ENCODE measurements around the gene ARL14EPL.

Gene ARL14EPL

DNA sequence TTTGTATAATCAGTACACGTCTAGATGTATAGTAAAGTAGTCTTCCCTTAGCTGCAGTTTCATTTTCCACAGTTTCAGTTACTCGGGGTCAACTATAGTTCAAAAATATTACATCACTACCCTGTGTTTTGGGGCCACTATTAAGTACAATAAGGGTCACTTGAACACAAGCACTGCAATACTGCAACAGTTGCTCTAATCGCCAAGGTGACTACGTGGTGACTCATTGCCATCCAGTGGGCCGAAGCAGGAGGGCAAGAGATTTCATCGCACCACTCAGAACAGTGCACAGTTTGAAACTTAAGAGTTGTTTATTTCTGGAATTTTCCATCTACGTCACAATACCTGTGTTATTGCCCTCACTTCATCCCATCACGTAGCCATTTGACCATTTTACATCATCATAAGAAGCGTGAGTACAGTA, at the start of gene ARL14EPL:
TSS of gene ARL14EPL (plus strand) at position 379 of the 424 bp plus-strand sequence. CDS start 18,994 bp downstream, outside the sequence.
- Mint-ChIP-seq H3K4me3 (no peak within 1 kb of the TSS), H3K27ac (no peak within 1 kb of the TSS), H3K4me1 (ENCODE audit: low read depth) (no peaks in the 10 kb centered on the region), H3K27me3 (ENCODE audit: low read depth) (peaks cover 14% of the 10 kb centered on the region), H3K36me3 (ENCODE audit: low read depth) (no peaks in the 10 kb centered on the region), H3K9me3 (no peaks in the 10 kb centered on the region)
- no peak for DNase-seq (ENCODE audit: low spot score)

DNA sequence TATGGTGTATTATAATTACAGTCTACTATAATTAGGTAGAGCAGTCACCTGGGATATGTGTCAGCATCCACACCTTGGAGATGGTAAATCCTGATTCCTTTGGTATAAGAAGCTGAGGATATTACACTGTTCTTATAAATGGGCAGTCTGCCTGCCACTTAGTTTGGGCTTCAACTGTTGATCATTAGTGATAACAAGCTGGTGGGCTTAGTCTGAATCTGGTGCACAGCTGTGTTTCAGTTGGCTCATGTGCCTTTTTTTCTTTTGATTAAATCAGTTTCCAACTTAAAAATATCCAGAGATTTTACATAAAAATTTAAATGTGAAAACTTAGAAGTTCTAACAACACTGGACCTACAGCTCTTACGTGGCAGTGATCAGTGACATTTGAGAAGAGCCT, 48.8 kb upstream of the ARL14EPL start:
- Mint-ChIP-seq H3K36me3 (ENCODE audit: low read depth) (no peaks in the 10 kb centered on the region), H3K4me3 (no peak overlapping the region), H3K27me3 (ENCODE audit: low read depth) (peaks cover 8% of the 10 kb centered on the region), H3K27ac (no peak overlapping the region), H3K9me3 (no peaks in the 10 kb centered on the region), H3K4me1 (ENCODE audit: low read depth) (no peaks in the 10 kb centered on the region)
- DNase-seq (ENCODE audit: low spot score): no peak

DNA sequence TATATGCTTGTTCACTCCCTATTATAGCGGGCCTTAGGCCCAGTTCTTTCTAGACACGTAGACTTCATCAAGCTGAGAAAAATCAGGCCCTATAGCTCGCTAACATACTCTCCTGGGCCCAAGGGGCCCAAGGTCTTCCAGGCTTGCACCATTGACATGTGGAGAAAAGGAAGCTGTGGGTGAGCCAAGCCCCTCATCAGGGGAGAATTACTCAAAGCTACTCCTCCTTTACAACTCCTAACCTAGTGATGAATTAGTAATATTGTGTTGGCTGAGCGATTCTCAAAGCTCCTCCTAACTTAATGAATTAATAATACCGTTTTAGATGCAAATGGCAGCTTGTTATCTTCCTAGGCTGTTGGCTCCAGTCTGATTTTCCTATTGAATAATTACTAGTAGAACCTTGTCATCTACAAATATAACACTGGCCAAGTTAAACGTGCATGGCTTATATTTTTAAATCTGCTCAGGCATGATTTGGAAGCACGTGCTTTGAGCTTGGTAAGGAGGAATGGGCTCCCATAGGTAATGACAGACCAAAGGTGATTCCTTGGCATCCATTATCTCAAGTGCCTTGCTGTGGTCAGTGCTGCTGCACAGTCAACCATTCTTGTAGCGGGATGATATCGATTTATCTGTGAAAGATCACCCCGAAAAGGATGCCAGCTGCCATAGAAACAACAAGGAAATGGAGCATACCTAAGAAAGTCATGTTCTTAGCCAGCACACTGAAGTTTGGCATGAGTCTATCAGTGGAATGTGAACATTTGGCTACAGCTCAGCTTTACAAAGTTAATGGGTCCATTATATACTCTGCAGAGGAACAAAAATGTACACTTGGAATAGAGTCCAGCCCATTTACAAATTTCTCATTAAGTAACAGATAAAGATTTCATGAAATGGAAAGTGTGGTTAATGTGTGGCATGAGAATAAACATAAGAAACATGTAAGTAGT, 46.2 kb upstream of the ARL14EPL start:
- Mint-ChIP-seq H3K9me3 (no peaks in the 10 kb centered on the region), H3K36me3 (ENCODE audit: low read depth) (no peaks in the 10 kb centered on the region), H3K4me3 (no peak overlapping the region), H3K4me1 (ENCODE audit: low read depth) (no peaks in the 10 kb centered on the region), H3K27me3 (ENCODE audit: low read depth) (no peaks in the 10 kb centered on the region), H3K27ac (no peak overlapping the region)
- no peak for DNase-seq (ENCODE audit: low spot score)

DNA sequence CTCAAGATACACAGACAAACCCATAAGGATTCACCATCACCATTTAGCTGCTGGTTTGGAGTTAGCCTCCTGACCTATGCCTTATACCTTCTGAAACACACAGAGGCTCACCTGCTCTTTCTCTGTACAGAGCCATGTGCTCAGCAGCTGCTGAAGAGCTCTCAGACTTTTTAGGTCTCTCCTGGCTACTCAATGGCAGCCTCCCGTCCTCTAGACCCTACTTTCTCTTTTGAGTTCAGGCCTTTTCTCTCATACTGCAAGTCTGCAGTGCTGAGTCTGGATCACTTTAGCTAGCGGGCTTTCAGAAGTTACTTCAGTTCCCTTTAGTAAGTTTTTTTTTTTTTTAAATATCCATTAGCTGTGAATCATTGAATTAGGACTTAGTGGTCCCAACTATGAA, 44.3 kb upstream of the ARL14EPL start:
- Mint-ChIP-seq H3K36me3 (ENCODE audit: low read depth) (no peaks in the 10 kb centered on the region), H3K9me3 (no peaks in the 10 kb centered on the region), H3K4me3 (no peak overlapping the region), H3K27ac (no peak overlapping the region), H3K27me3 (ENCODE audit: low read depth) (peaks cover 4% of the 10 kb centered on the region), H3K4me1 (ENCODE audit: low read depth) (no peaks in the 10 kb centered on the region)
- DNase-seq (ENCODE audit: low spot score): no peak

DNA sequence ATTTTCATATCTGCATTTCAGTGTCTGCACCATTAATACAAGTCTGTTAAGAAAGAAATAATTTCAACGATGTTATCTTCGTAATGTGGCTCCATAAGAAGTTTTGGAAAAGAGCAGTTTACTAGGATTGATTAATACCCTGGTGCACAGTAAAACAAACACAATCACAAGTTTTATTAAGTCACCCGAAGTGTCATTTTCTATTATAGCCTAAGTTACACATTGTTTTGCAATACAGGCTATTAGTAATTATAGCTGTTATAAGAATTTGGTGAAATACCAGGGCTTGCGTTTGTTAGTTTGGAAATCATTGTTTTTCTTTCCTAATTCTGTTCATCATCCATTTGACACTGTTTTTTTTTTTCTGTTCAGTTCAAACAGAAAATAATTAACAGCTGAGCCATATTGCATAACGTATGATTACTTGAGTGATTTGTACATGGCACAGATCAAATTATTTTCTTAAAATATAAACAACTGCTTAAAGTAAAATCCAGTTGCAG, 39.4 kb upstream of the ARL14EPL start:
- no peak for DNase-seq (ENCODE audit: low spot score)
- Mint-ChIP-seq H3K27ac (no peak overlapping the region), H3K27me3 (ENCODE audit: low read depth) (peaks cover 4% of the 10 kb centered on the region), H3K4me3 (no peak overlapping the region), H3K36me3 (ENCODE audit: low read depth) (no peaks in the 10 kb centered on the region), H3K9me3 (no peaks in the 10 kb centered on the region), H3K4me1 (ENCODE audit: low read depth) (no peaks in the 10 kb centered on the region)

DNA sequence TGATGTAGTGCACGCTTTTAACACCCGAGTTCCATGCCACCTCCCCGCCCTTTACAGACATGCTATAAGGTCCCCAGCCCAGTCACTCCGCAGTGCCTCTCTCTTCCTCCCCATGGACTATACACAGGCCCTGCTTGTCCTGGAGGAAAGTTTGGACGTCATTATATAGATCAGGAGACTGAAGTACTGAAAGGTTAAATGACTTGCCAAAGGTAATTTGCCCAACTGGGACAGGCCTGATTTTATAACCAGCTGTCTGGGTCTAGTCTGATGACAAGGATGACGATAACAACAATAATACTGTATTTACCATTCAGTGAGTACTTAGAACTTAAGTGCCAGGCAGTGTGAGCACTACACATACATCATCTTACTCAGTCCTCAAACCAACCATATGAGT, 36.9 kb upstream of the ARL14EPL start:
- H3K27ac Mint-ChIP-seq: no peak overlapping the region
- H3K4me1 Mint-ChIP-seq (ENCODE audit: low read depth): no peaks in the 10 kb centered on the region
- H3K27me3 Mint-ChIP-seq (ENCODE audit: low read depth): peaks cover 4% of the 10 kb centered on the region
- H3K4me3 Mint-ChIP-seq: no peak overlapping the region
- H3K36me3 Mint-ChIP-seq (ENCODE audit: low read depth): no peaks in the 10 kb centered on the region
- H3K9me3 Mint-ChIP-seq: no peaks in the 10 kb centered on the region
- DNase-seq (ENCODE audit: low spot score): no peak

DNA sequence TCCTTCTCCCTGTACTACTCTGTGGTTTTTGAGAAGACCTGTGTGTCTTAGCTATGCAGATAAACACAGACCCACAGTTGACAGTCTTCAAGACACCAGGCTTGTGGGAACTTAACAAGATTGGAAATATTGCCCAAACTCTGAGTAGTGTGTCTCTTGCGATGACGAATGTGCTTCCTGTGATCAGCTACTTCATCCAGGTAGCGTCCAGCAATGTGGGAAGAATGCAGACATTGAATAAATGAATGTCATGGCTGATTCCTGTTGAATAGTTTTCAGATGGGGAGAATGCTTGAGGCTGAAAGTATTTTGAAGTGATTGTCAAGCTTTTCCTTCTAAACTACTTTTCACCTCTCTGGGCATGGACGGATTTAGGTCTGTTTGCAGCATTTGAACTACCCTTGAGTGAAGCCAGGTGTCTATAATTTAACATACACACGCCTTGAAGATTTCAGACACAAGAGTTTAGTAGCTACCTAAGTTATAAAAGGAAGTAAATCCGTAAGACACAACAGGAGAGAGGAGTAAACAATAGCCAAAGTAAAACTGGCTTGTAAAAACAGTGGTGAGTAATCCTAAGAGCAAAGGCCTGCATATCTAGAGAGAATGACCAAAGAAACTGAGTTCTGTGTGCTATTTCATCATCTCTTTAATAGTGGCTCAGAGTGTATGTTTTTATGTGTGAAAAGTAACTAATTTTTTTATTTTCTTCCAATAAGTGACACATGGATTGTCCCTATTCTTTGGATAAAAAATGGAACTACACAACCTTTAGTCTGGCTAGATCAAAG, 30.0 kb upstream of the ARL14EPL start:
- H3K4me1 Mint-ChIP-seq (ENCODE audit: low read depth): no peaks in the 10 kb centered on the region
- no peak overlapping the region for H3K4me3 Mint-ChIP-seq
- no peak overlapping the region for H3K27ac Mint-ChIP-seq
- H3K36me3 Mint-ChIP-seq (ENCODE audit: low read depth): no peaks in the 10 kb centered on the region
- no peaks in the 10 kb centered on the region for H3K27me3 Mint-ChIP-seq (ENCODE audit: low read depth)
- no peaks in the 10 kb centered on the region for H3K9me3 Mint-ChIP-seq
- no peak for DNase-seq (ENCODE audit: low spot score)

DNA sequence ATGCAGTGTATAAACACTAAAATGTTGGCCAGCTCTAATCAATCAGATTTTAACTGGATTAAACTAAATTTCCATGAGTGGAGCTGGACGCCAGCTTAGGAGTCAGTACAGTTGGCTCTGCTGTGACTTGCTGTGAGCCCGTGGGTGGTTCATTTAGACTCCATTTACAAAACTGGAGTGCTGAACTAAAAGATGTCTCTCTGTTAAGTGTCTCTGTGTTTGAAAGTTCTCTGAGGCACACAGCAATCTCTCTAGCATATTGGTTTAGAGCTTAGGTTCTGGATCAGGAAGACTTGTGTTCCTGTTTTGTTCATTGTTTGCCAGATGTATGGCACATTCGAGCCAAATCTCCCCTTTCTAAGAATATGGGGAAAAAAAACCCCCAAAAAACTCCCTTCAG, 28.0 kb upstream of the ARL14EPL start:
- no peak overlapping the region for H3K27ac Mint-ChIP-seq
- H3K27me3 Mint-ChIP-seq (ENCODE audit: low read depth): no peaks in the 10 kb centered on the region
- no peaks in the 10 kb centered on the region for H3K9me3 Mint-ChIP-seq
- no peaks in the 10 kb centered on the region for H3K4me1 Mint-ChIP-seq (ENCODE audit: low read depth)
- H3K36me3 Mint-ChIP-seq (ENCODE audit: low read depth): no peaks in the 10 kb centered on the region
- H3K4me3 Mint-ChIP-seq: no peak overlapping the region
- no peak for DNase-seq (ENCODE audit: low spot score)

DNA sequence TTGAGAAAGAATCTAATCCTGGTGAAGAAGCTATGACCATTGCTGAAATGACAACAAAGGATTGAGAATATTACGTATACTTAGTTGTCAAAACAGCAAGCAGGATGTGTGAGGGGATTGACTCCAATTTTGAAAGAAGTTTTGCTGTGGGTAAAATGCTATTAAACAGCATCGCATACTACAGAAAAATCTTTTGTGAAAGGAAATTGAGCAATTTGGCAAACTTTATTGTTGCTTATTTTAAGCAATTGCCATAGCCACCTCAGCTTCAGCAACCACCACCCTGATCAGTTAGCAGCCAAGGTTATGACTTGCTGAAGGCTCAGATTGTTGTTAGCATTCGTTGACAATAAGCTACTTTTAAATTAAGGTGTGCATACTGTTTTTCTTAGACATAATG, 22.5 kb upstream of the ARL14EPL start:
- DNase-seq (ENCODE audit: low spot score): no peak
- H3K4me3 Mint-ChIP-seq: no peak overlapping the region
- H3K27ac Mint-ChIP-seq: no peak overlapping the region
- no peaks in the 10 kb centered on the region for H3K9me3 Mint-ChIP-seq
- H3K4me1 Mint-ChIP-seq (ENCODE audit: low read depth): no peaks in the 10 kb centered on the region
- H3K27me3 Mint-ChIP-seq (ENCODE audit: low read depth): peaks cover 4% of the 10 kb centered on the region
- H3K36me3 Mint-ChIP-seq (ENCODE audit: low read depth): no peaks in the 10 kb centered on the region

DNA sequence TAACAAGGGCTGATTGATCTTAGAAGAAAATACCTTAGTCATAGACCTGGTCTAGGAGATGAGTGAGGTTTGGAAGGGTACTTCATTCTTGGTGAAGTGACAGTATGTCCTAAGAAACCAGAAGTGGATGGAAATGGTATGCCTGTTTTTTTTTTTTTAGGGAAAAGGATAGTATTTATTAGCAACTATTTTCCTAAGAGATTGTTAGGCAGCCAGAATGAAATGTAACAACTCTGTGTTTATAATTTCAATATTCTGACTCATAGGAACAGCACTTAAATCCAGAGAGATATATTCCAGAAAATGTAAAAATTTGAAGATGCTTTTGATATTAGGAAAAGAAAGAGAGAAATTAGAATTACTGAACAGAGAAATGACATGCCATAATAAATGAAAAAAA, 21.2 kb upstream of the ARL14EPL start:
- no peaks in the 10 kb centered on the region for H3K36me3 Mint-ChIP-seq (ENCODE audit: low read depth)
- no peak for DNase-seq (ENCODE audit: low spot score)
- H3K4me1 Mint-ChIP-seq (ENCODE audit: low read depth): no peaks in the 10 kb centered on the region
- no peaks in the 10 kb centered on the region for H3K9me3 Mint-ChIP-seq
- H3K4me3 Mint-ChIP-seq: no peak overlapping the region
- H3K27ac Mint-ChIP-seq: no peak overlapping the region
- H3K27me3 Mint-ChIP-seq (ENCODE audit: low read depth): peaks cover 4% of the 10 kb centered on the region

DNA sequence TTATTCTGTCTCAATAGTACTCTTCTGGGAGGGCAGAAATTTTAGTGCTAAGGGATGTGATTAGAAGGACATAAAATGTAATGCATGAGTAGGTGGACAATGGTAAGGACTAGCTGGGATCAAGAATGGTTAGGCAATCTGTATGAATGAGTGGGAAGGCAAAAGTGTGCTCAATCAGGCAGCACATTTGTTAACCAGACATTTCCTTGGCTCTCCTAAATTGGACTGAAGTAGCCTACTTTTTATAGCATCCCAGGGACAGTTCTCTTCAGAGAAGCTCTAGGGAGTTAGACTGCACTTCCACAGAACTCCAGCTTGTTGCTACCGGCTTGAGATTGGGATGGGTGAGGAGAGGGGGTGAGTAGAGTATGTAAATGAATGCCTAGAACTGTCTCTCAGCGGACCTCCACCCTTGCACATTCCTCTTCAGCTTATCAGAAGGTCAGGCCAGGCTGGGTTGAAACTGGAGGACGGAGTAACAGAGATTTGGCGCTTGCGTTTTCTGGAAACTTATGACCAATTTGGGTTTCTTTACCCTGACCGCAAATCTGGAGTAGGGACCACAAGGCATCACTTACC, 19.0 kb upstream of the ARL14EPL start:
- Mint-ChIP-seq H3K27me3 (ENCODE audit: low read depth) (peaks cover 10% of the 10 kb centered on the region), H3K9me3 (no peaks in the 10 kb centered on the region), H3K36me3 (ENCODE audit: low read depth) (no peaks in the 10 kb centered on the region), H3K27ac (no peak overlapping the region), H3K4me3 (no peak overlapping the region), H3K4me1 (ENCODE audit: low read depth) (no peaks in the 10 kb centered on the region)
- DNase-seq (ENCODE audit: low spot score): no peak

DNA sequence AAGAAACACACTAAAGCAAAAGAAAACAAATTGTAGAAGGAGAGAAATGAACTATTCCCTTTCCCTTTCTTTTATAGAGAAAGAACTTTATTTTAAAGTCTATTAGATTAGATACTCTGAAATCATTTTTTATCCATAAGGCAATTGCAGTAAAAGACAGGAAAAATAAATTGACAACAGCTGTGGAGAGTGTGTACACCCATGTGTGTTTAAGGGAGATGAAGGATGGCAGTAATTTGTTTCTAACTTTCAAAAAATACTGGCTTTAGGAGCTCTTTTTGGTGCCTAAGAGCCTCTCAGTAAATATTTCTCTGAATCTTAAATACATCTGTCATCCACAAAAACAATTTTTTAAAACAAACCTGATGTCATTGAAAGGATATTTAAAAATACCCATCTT, 18.3 kb upstream of the ARL14EPL start:
- DNase-seq (ENCODE audit: low spot score): no peak
- no peak overlapping the region for H3K4me3 Mint-ChIP-seq
- no peak overlapping the region for H3K27ac Mint-ChIP-seq
- H3K27me3 Mint-ChIP-seq (ENCODE audit: low read depth): peaks cover 12% of the 10 kb centered on the region
- no peaks in the 10 kb centered on the region for H3K4me1 Mint-ChIP-seq (ENCODE audit: low read depth)
- no peaks in the 10 kb centered on the region for H3K36me3 Mint-ChIP-seq (ENCODE audit: low read depth)
- no peaks in the 10 kb centered on the region for H3K9me3 Mint-ChIP-seq

DNA sequence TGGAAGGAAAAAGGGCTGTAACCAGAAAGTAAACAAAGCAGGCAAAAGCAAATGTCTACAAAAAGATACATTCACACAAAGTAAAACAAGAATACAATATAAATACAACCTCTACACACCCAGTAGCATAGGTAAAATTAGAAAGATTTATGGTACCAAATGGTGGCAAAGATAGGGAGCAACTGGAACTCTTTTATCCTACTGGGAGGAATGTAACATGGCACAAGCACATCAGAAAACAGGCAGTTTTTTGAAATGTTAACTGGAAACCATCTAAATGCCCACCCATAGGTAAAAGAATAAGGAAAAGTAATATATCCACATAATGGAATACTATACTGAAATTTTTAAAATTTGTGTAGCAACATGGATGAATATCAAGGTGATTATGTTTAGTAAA, 8.7 kb upstream of the ARL14EPL start:
- no peak for DNase-seq (ENCODE audit: low spot score)
- H3K36me3 Mint-ChIP-seq (ENCODE audit: low read depth): no peaks in the 10 kb centered on the region
- peaks cover 14% of the 10 kb centered on the region for H3K27me3 Mint-ChIP-seq (ENCODE audit: low read depth)
- no peaks in the 10 kb centered on the region for H3K4me1 Mint-ChIP-seq (ENCODE audit: low read depth)
- no peaks in the 10 kb centered on the region for H3K9me3 Mint-ChIP-seq
- H3K27ac Mint-ChIP-seq: no peak overlapping the region
- H3K4me3 Mint-ChIP-seq: no peak overlapping the region

DNA sequence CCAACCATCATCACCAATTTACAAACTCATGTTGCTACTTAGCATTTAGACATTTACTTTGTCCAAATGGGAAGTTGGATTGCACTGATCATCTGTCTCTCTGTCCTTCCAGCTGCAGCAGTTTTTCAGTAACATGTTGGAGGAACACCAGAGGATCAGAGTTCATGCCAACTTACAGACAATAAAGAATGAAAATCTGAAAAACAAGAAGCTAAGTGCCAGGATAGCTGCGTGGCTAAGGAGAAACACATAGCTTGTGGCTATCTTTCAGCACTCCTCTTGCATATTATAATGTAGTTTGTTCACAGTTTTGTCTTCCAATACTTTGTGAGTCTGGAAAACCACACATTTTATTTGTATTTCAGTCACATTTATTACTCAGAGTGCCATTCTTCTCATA, 6.4 kb upstream of the ARL14EPL start:
- Mint-ChIP-seq H3K4me1 (ENCODE audit: low read depth) (no peaks in the 10 kb centered on the region), H3K9me3 (no peaks in the 10 kb centered on the region), H3K4me3 (no peak overlapping the region), H3K36me3 (ENCODE audit: low read depth) (no peaks in the 10 kb centered on the region), H3K27ac (no peak overlapping the region), H3K27me3 (ENCODE audit: low read depth) (peaks cover 14% of the 10 kb centered on the region)
- DNase-seq (ENCODE audit: low spot score): no peak
